SK-N-MC (cell line): ENCODE results near the gene ADISSP.

Experiments
- EZH2 ChIP-seq: fragments of 200-600 bp; sonication (generic); IDR thresholded peaks from one replicate; pipeline ENCODE4 v1.6.1; 2017; ENCODE audit warnings: antibody characterized with exemption
- POLR2AphosphoS5 ChIP-seq: IDR thresholded peaks from 2 replicates; pipeline ENCODE4 v1.6.1; 2012; ENCODE audit warnings: mild to moderate bottlenecking, low read depth, low read length, borderline replicate concordance

DNA sequence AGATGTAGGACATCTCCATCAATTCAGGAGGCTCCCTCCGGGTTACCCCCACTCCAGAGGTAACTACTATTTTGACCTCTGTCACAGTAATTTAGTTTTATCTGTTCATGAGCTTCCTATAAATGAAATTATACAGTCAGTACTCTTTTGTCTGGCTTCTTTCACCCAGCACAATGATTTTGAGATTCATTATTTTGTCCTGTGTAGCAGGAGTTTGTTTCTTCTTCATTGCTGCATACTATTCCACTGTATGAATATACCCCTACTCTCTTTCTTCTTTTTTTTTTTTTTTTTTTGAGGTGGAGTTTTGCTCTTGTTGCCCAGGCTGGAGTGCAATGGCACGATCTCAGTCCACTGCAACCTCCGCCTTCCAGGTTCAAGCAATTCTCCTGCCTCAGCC is 41.0 kb upstream of the ADISSP start:
- TF ChIP-seq EZH2 (no peak), POLR2AphosphoS5 (no peak)
